B cell (primary cell): ENCODE results near the gene PLAA. TPM values are rescaled to one million over a fixed set of nuclear protein-coding genes. Genes with fewer than 3 reads are reported as not detected.
"Not testable (repeated sequence)": the region's sequence is repeated elsewhere in the genome, so short reads cannot be mapped to it uniquely, and the experiment has no call there.

Experiments used
- ATAC-seq: fragments of 200-7000 bp; cut with Tn5 transposase; one replicate; pipeline ENCODE4 v1.10.0; 2021; ENCODE audit warnings: low read depth, mild to moderate bottlenecking, moderate number of reproducible peaks, moderate library complexity
- CTCF ChIA-PET: fragments of 350-600 bp; sonication (Branson Sonifier 250); formaldehyde crosslinking; loops from one replicate; lab custom pipeline; 2021; ENCODE audit warnings: antibody characterized with exemption, inconsistent platforms; lab: Charles Lee
- POLR2A ChIA-PET: fragments of 350-600 bp; sonication (Branson Sonifier 250); formaldehyde crosslinking; loops from one replicate; lab custom pipeline; 2021; ENCODE audit warnings: antibody characterized with exemption; lab: Charles Lee
- DNase-seq: peaks from one replicate; pipeline ENCODE4 v3.0.0; 2013
- H2AFZ ChIP-seq: 2 replicates; pipeline ENCODE4 v1.6.1; 2012; ENCODE audit warnings: mild to moderate bottlenecking, low read depth, low read length; ENCODE audit not compliant: insufficient read depth, poor library complexity, severe bottlenecking
- H3K27ac ChIP-seq, 2 donors: 1 replicate in 1 of 2; 2 replicates in 1 of 2; pipeline ENCODE4 v1.5.1; 2012 to 2013; ENCODE audit warnings: low read length in 2 of 2, mild to moderate bottlenecking in 2 of 2, moderate library complexity in 1 of 2
- H3K27me3 ChIP-seq, 4 experiments: fragments of 200-600 bp in 1 of 4; sonication (generic) in 1 of 4; replicated peaks in 1 of 4; 1 replicate in 2 of 4; 2 replicates in 2 of 4; pipeline versions ENCODE4 v1.6.1 to v1.7.0; 2013 to 2016; ENCODE audit warnings: low read length in 3 of 4, mild to moderate bottlenecking in 2 of 4, mixed read lengths in 1 of 4, moderate library complexity in 1 of 4; ENCODE audit not compliant: insufficient read depth in 4 of 4, control insufficient read depth in 3 of 4; ENCODE audit errors: control extremely low read depth in 1 of 4
- H3K36me3 ChIP-seq, 2 experiments: replicated peaks in 1 of 2; 1 replicate in 1 of 2; 2 replicates in 1 of 2; pipeline versions ENCODE4 v1.6.1 to v1.7.1; 2013; ENCODE audit warnings: low read length in 1 of 2; ENCODE audit not compliant: insufficient read depth in 2 of 2, control insufficient read depth in 1 of 2; ENCODE audit errors: control extremely low read depth in 1 of 2, extremely low read depth in 1 of 2
- H3K4me1 ChIP-seq, 2 donors: fragments of 200-600 bp in 1 of 2; sonication (generic) in 1 of 2; 1 replicate in 1 of 2; 2 replicates in 1 of 2; pipeline versions ENCODE4 v1.5.1 to v1.6.1; 2013 to 2017; ENCODE audit warnings: low read length in 2 of 2; ENCODE audit not compliant: control insufficient read depth in 2 of 2, insufficient read depth in 2 of 2
- H3K4me2 ChIP-seq: replicated peaks from 2 replicates; pipeline ENCODE3; 2012; ENCODE audit warnings: mild to moderate bottlenecking, low read depth, low read length; ENCODE audit not compliant: poor library complexity, severe bottlenecking
- H3K4me3 ChIP-seq, 5 experiments: fragments of 200-600 bp in 1 of 5; sonication (generic) in 1 of 5; 1 replicate in 3 of 5; 2 replicates in 2 of 5; pipeline versions ENCODE4 v1.5.1 to v1.7.0; 2011 to 2016; ENCODE audit warnings: low read length in 4 of 5, mild to moderate bottlenecking in 4 of 5, low read depth in 2 of 5, control low read depth in 1 of 5, moderate library complexity in 1 of 5; ENCODE audit not compliant: insufficient read depth in 1 of 5; ENCODE audit errors: control extremely low read depth in 1 of 5, extremely low read depth in 1 of 5
- H3K79me2 ChIP-seq: fragments of 200-600 bp; sonication (generic); one replicate; pipeline ENCODE4 v1.6.0; 2016; ENCODE audit warnings: low read length; ENCODE audit not compliant: control insufficient read depth, insufficient read depth
- H3K9ac ChIP-seq: fragments of 200-600 bp; sonication (generic); 2 replicates; pipeline ENCODE4 v1.6.1; 2017; ENCODE audit warnings: mild to moderate bottlenecking, low read length, moderate library complexity
- H3K9me3 ChIP-seq, 3 donors: one replicate each; pipeline versions ENCODE4 v1.6.1 to v1.7.1; 2013; ENCODE audit warnings: low read length in 2 of 3; ENCODE audit not compliant: control insufficient read depth in 2 of 3, insufficient read depth in 1 of 3; ENCODE audit errors: control extremely low read depth in 1 of 3
- H4K20me1 ChIP-seq: 2 replicates; pipeline ENCODE4 v1.6.0; 2012; ENCODE audit warnings: mild to moderate bottlenecking, low read length; ENCODE audit not compliant: insufficient read depth, control insufficient read depth, poor library complexity, severe bottlenecking
- H3K27ac Mint-ChIP-seq: one replicate; pipeline ENCODE4 v1.8.0; 2021; ENCODE audit warnings: mixed read lengths
- H3K27me3 Mint-ChIP-seq: one replicate; pipeline ENCODE4 v1.8.0; 2021; ENCODE audit warnings: mixed read lengths
- H3K4me1 Mint-ChIP-seq: one replicate; pipeline ENCODE4 v1.8.0; 2021; ENCODE audit warnings: mixed read lengths
- H3K4me3 Mint-ChIP-seq: one replicate; pipeline ENCODE4 v1.8.0; 2021; ENCODE audit warnings: mixed read lengths
- H3K9me3 Mint-ChIP-seq: one replicate; pipeline ENCODE4 v1.8.0; 2022; ENCODE audit warnings: mixed read lengths; ENCODE audit not compliant: insufficient read depth
- CTCF ChIP-seq: fragments of 200-600 bp; IDR thresholded peaks from one replicate; pipeline ENCODE4 v1.8.0; 2022; ENCODE audit warnings: antibody characterized with exemption, mild to moderate bottlenecking
- EZH2 ChIP-seq: IDR thresholded peaks from 2 replicates; pipeline ENCODE4 v1.6.1; 2012; ENCODE audit warnings: borderline replicate concordance, low read depth, mild to moderate bottlenecking, moderate library complexity, low read length; ENCODE audit not compliant: insufficient read depth, poor library complexity, severe bottlenecking
- WGBS: methylation state at CpG from one replicate; pipeline ENCODE4 v1.1.5; 2013; ENCODE audit warnings: missing lambda C conversion rate; ENCODE audit not compliant: insufficient coverage; 5-methylcytosine and 5-hydroxymethylcytosine counted together
- intact Hi-C: fragments of 100-400 bp; cut with micrococcal nuclease; formaldehyde crosslinking; loops from one replicate; pipeline ENCODE4 v1.10.0; 2022
- polyA plus RNA-seq: library from polyadenylated mRNA; depleted of rRNA; stranded (reverse); fragments of >200 nt; gene quantifications from 2 replicates; pipeline ENCODE4 v1.2.3, GENCODE V29; 2012
- total RNA-seq, 2 donors: library from RNA; stranded (reverse); fragments of 120-200 nt in 1 of 2; gene quantifications; 1 replicate in 1 of 2; 2 replicates in 1 of 2; pipeline versions ENCODE4 v1.2.3 to v1.2.4, GENCODE V29; 2013 to 2022

PLAA gene
- total and polyA plus RNA-seq, 2 donors (not counting 1 experiment from before 2014, with no cell fraction given), result 8.9 to 24.0 TPM

- Histone ChIP-seq H3K4me3 (no peak overlapping the region), H3K4me1 (no peaks in the 10 kb centered on the region), H3K27me3 (no peaks in the 10 kb centered on the region), H3K9ac (no peak overlapping the region), H2AFZ (no peak overlapping the region), H3K27ac (no peak overlapping the region), H3K79me2 (peaks cover 17% of the 10 kb centered on the region), H3K9me3 (peaks cover 0 to 11% (median 8%) of the 10 kb centered on the region in 3 donors), H3K4me2 (no peak overlapping the region), H3K36me3 (peaks cover 9 to 40% of the 10 kb centered on the region in 2 experiments), H4K20me1 (no peaks in the 10 kb centered on the region)
- POLR2A ChIA-PET, result no interaction called here
- Mint-ChIP-seq H3K4me1 (no peaks in the 10 kb centered on the region), H3K27ac (no peak overlapping the region), H3K9me3 (peaks cover 13% of the 10 kb centered on the region), H3K27me3 (no peaks in the 10 kb centered on the region), H3K4me3 (no peak overlapping the region)
- no peak for DNase-seq
- CTCF ChIA-PET, result no interaction called here
- intact Hi-C loops, result no loop called here
- TF ChIP-seq EZH2, result no peak
- TF ChIP-seq CTCF, result no peak
- 96% methylated on average over 3 of the region's 3 CpGs for WGBS
- no peak for ATAC-seq
These were observed 64.9 kb downstream of the PLAA start for GRCh38 chr9:26882154-26882553.

GRCh38 chr9:26880262-26880661 is 66.8 kb downstream of the PLAA start:
- Histone ChIP-seq H3K9me3 (peaks cover 0 to 11% (median 8%) of the 10 kb centered on the region in 3 donors), H3K27ac (no peak overlapping the region), H2AFZ (no peak overlapping the region), H4K20me1 (no peaks in the 10 kb centered on the region), H3K4me1 (no peaks in the 10 kb centered on the region), H3K9ac (no peak overlapping the region), H3K4me2 (no peak overlapping the region), H3K27me3 (no peaks in the 10 kb centered on the region), H3K36me3 (peaks cover 9 to 48% of the 10 kb centered on the region in 2 experiments), H3K4me3 (no peak overlapping the region), H3K79me2 (peaks cover 6% of the 10 kb centered on the region)
- no peak overlapping the region for H3K27ac Mint-ChIP-seq
- no peaks in the 10 kb centered on the region for H3K27me3 Mint-ChIP-seq
- WGBS, result 100% methylated on average over 4 of the region's 4 CpGs
- DNase-seq (no peak), ATAC-seq (no peak)
- H3K4me1 Mint-ChIP-seq, result no peaks in the 10 kb centered on the region
- no peak for TF ChIP-seq EZH2
- no peak for TF ChIP-seq CTCF
- intact Hi-C loops, result no loop called here
- H3K4me3 Mint-ChIP-seq, result no peak overlapping the region
- CTCF ChIA-PET, result no interaction called here
- POLR2A ChIA-PET, result no interaction called here
- H3K9me3 Mint-ChIP-seq, result peaks cover 13% of the 10 kb centered on the region

GRCh38 chr9:26875155-26875554 is 71.9 kb downstream of the PLAA start:
- H4K20me1 ChIP-seq, H3K4me1 Mint-ChIP-seq, H3K27ac Mint-ChIP-seq, H3K9ac ChIP-seq, CTCF ChIA-PET, H3K4me1 ChIP-seq, intact Hi-C loops, POLR2A ChIA-PET, H3K4me2 ChIP-seq, H3K27me3 Mint-ChIP-seq, H2AFZ ChIP-seq, DNase-seq, H3K27ac ChIP-seq, H3K4me3 ChIP-seq, H3K79me2 ChIP-seq, H3K27me3 ChIP-seq, H3K4me3 Mint-ChIP-seq, H3K9me3 ChIP-seq, ATAC-seq: not testable (repeated sequence)
- no CpG with 5 or more reads among the region's 3 CpGs for WGBS
- peaks cover 0 to 24% of the 10 kb centered on the region in 2 experiments for H3K36me3 ChIP-seq
- peaks cover 13% of the 10 kb centered on the region for H3K9me3 Mint-ChIP-seq
